MCF 10A (cell line): ENCODE results near the gene SCLT1. TPM values are rescaled to one million over a fixed set of nuclear protein-coding genes. Genes with fewer than 3 reads are reported as not detected.
A peak's percentile ranks its signal among the peaks of the same experiment; 100 is the strongest.

ENCODE experiments used
- BruUV-seq: library from RNA; stranded (reverse); fragments of 400-500 nt; replicated peaks from 2 replicates; lab custom pipeline; 2021; lab: Mats Ljungman, UMichigan
- CTCF ChIA-PET: fragments of 300-600 bp; sonication (Branson Sonifier 250); formaldehyde crosslinking; extraction: SDS; loops from one replicate; lab custom pipeline; 2021; ENCODE audit warnings: antibody characterized with exemption, inconsistent platforms; lab: Yijun Ruan, JAX
- POLR2A ChIA-PET: fragments of 300-600, 350-650 bp; sonication (Branson Sonifier 250); formaldehyde crosslinking; extraction: SDS; loops from one replicate; lab custom pipeline; 2020; ENCODE audit warnings: antibody characterized with exemption, inconsistent platforms; lab: Yijun Ruan, JAX
- DNase-seq: peaks from one replicate; pipeline ENCODE4 v3.0.0-alpha.2; 2018; ENCODE audit not compliant: unreplicated experiment
- H3K27ac Mint-ChIP-seq: one replicate; pipeline ENCODE4 v1.8.0; 2022; ENCODE audit warnings: mild to moderate bottlenecking, low read depth, mixed read lengths; ENCODE audit not compliant: unreplicated experiment
- H3K27me3 Mint-ChIP-seq: one replicate; pipeline ENCODE4 v1.8.0; 2022; ENCODE audit warnings: mixed read lengths; ENCODE audit not compliant: insufficient read depth, unreplicated experiment
- H3K36me3 Mint-ChIP-seq: one replicate; pipeline ENCODE4 v1.8.0; 2022; ENCODE audit warnings: mild to moderate bottlenecking, moderate library complexity, mixed read lengths; ENCODE audit not compliant: insufficient read depth, unreplicated experiment
- H3K4me1 Mint-ChIP-seq: one replicate; pipeline ENCODE4 v1.8.0; 2022; ENCODE audit warnings: mixed read lengths; ENCODE audit not compliant: insufficient read depth, unreplicated experiment
- H3K4me3 Mint-ChIP-seq: one replicate; pipeline ENCODE4 v1.8.0; 2022; ENCODE audit warnings: mild to moderate bottlenecking, moderate library complexity, mixed read lengths; ENCODE audit not compliant: unreplicated experiment
- H3K9me3 Mint-ChIP-seq: one replicate; pipeline ENCODE4 v1.8.0; 2022; ENCODE audit warnings: mixed read lengths; ENCODE audit not compliant: unreplicated experiment
- CTCF ChIP-seq: fragments of 200-600 bp; IDR thresholded peaks from one replicate; pipeline ENCODE4 v1.8.0; 2022; ENCODE audit warnings: antibody characterized with exemption, mild to moderate bottlenecking; ENCODE audit not compliant: unreplicated experiment
- intact Hi-C: fragments of 100-400 bp; cut with micrococcal nuclease; formaldehyde crosslinking; loops from 2 replicates; pipeline ENCODE4 v1.14.1; 2022
- total RNA-seq: library from RNA; stranded (reverse); gene quantifications from 2 replicates; pipeline ENCODE4 v1.2.3, GENCODE V29; 2022

The SCLT1 gene
- total RNA-seq, 1 experiment from 2014 or later, result 20.7 TPM

DNA sequence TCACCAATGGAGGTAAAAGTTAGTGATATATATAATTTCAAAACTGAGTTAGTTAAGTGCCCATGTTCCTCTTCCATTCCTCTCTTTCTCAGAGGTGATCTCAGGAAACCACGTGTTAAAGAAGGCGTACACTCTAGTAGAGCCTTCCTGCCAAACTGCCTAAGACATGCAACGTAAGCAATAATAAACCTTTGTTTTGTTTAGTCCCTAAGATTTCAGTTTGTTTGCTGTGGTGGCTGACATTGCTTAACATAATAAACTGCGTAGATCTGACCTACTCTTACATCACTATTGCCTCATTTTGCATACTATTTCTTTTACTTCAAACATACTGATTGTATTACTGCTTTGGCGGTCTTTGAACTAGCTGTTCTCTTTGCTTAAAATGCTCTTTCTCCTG is 184.6 kb downstream of the SCLT1 start:
- no peak overlapping the region for H3K4me3 Mint-ChIP-seq
- H3K9me3 Mint-ChIP-seq, result no peaks in the 10 kb centered on the region
- intact Hi-C loops, result no loop called here
- peaks cover 5% of the 10 kb centered on the region for H3K36me3 Mint-ChIP-seq
- peak; percentile 22 for DNase-seq
- BruUV-seq, result no TSS peak
- H3K4me1 Mint-ChIP-seq, result peaks cover 13% of the 10 kb centered on the region
- H3K27ac Mint-ChIP-seq, result no peak overlapping the region
- POLR2A ChIA-PET, result no interaction called here
- no peak for TF ChIP-seq CTCF
- no peaks in the 10 kb centered on the region for H3K27me3 Mint-ChIP-seq
- CTCF ChIA-PET, result no interaction called here

- no peak for DNase-seq
- H3K36me3 Mint-ChIP-seq, result peaks cover 5% of the 10 kb centered on the region
- BruUV-seq, result no TSS peak
- CTCF ChIA-PET, result no interaction called here
- no peak for TF ChIP-seq CTCF
- peaks cover 13% of the 10 kb centered on the region for H3K4me1 Mint-ChIP-seq
- H3K27me3 Mint-ChIP-seq, result no peaks in the 10 kb centered on the region
- intact Hi-C loops, result no loop called here
- H3K9me3 Mint-ChIP-seq, result no peaks in the 10 kb centered on the region
- H3K4me3 Mint-ChIP-seq, result no peak overlapping the region
- no peak overlapping the region for H3K27ac Mint-ChIP-seq
- POLR2A ChIA-PET, result interaction anchor here (0.6 kb wide), 1 partner anchor 21 kb away, joined by 3 read pairs; no protein-coding TSS in a partner anchor
Measured at GRCh38 chr4:128907981-128908380, 185.4 kb downstream of the SCLT1 start.

DNA sequence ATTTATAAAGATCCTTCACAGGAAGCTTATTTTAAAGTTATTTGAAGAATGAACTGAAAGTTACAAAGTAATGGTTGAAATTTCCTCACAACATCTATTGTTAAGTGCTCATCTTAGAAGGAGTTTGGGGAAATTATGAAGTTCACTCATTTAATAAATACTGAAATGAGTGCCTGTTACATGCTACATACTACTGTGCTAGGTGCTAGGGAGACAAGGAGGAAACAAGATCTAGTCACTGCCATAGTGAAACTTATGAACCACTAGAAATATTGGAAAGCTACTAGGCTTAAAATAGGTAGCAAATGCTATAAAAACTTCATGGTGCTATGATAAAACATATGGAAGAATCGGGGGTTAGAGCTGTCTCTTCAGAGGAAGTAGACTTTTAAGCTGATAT is 186.8 kb downstream of the SCLT1 start:
- peaks cover 13% of the 10 kb centered on the region for H3K4me1 Mint-ChIP-seq
- H3K9me3 Mint-ChIP-seq, result no peaks in the 10 kb centered on the region
- BruUV-seq, result no TSS peak
- no peak overlapping the region for H3K4me3 Mint-ChIP-seq
- TF ChIP-seq CTCF, result no peak
- H3K36me3 Mint-ChIP-seq, result peaks cover 5% of the 10 kb centered on the region
- no peak overlapping the region for H3K27ac Mint-ChIP-seq
- ChIA-PET POLR2A (no interaction called here), CTCF (no interaction called here)
- intact Hi-C loops, result no loop called here
- no peaks in the 10 kb centered on the region for H3K27me3 Mint-ChIP-seq
- no peak for DNase-seq

DNA sequence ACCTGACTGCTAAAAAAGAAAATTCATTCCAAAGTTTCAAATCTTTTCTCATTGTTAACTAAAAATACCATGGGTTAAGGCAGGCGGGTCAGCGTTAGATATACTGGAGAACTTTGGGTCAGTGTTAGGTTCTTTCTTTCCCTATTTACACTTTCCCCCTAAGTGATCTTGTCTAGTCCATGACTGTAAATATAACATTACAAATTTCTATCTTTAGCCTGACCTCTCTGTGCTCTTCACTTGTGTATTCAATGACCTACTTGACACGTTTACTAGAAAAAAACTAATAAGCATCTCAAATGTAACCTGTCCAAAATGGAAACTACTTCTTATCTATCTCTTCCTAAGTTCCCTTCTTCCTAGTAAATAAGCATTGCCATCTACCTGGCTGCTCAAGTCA is 188.5 kb downstream of the SCLT1 start:
- no peak for DNase-seq
- Mint-ChIP-seq H3K9me3 (no peaks in the 10 kb centered on the region), H3K27ac (no peak overlapping the region), H3K27me3 (no peaks in the 10 kb centered on the region), H3K4me3 (no peak overlapping the region), H3K4me1 (peaks cover 13% of the 10 kb centered on the region), H3K36me3 (peaks cover 5% of the 10 kb centered on the region)
- no TSS peak for BruUV-seq
- ChIA-PET CTCF (no interaction called here), POLR2A (no interaction called here)
- intact Hi-C loops, result no loop called here
- no peak for TF ChIP-seq CTCF
